HepG2 (cell line): Measurements from ENCODE around the gene CBY2. TPM values are rescaled to one million over a fixed set of nuclear protein-coding genes. Genes with fewer than 3 reads are reported as not detected.

ENCODE experiments used
- ATAC-seq: fragments of 200-7000 bp; cut with Tn5 transposase; 3 replicates; pipeline ENCODE4 v1.9.1; 2020; ENCODE audit warnings: mild to moderate bottlenecking, moderate library complexity
- BruUV-seq: library from RNA; stranded (reverse); fragments of 400-500 nt; replicated peaks from 2 replicates; lab custom pipeline; 2021; lab: Mats Ljungman, UMichigan
- CTCF ChIA-PET: fragments of 300-600 bp; formaldehyde crosslinking; extraction: SDS; loops from one replicate; lab custom pipeline; 2021; ENCODE audit warnings: low total read pairs, inconsistent platforms, low intra/inter-chr PET ratio; lab: Yijun Ruan, JAX
- POLR2A ChIA-PET: fragments of 350-600 bp; sonication (Branson Sonifier 250); formaldehyde crosslinking; loops from one replicate; lab custom pipeline; 2020; ENCODE audit warnings: antibody characterized with exemption, inconsistent platforms; lab: Yijun Ruan, JAX
- DNase-seq: peaks from one replicate; pipeline ENCODE4 v3.0.0-alpha.2; 2015; ENCODE audit warnings: low spot score
- FAIRE-seq: peaks from 3 replicates; lab custom pipeline; 2011; peaks lifted over from hg19 to GRCh38; lab: Jason Lieb, UNC
- H2AFZ ChIP-seq: one replicate; pipeline ENCODE4 v1.6.1; 2011; ENCODE audit warnings: low read length, inconsistent platforms
- H3K27ac ChIP-seq: fragments of 300-600 bp; 3 replicates; pipeline ENCODE4 v1.8.0; 2011; ENCODE audit warnings: mixed run types, mild to moderate bottlenecking, mixed read lengths, low read length, inconsistent platforms; ENCODE audit not compliant: insufficient read depth; ENCODE audit errors: extremely low read length
- H3K27me3 ChIP-seq, 2 experiments: fragments of 200-600 bp in 1 of 2; 2 replicates in 1 of 2; 3 replicates in 1 of 2; pipeline versions ENCODE4 v1.6.0 to v1.8.0; 2011; ENCODE audit warnings: low read length in 2 of 2, mild to moderate bottlenecking in 2 of 2, moderate library complexity in 2 of 2, inconsistent platforms in 1 of 2; ENCODE audit not compliant: insufficient read depth in 2 of 2, control insufficient read depth in 1 of 2
- H3K36me3 ChIP-seq, 2 experiments: fragments of 200-600 bp in 1 of 2; replicated peaks in 1 of 2; 2 replicates in 1 of 2; 3 replicates in 1 of 2; pipeline versions ENCODE4 v1.5.1 to v1.8.0; 2011; ENCODE audit warnings: low read length in 2 of 2, inconsistent platforms in 1 of 2; ENCODE audit not compliant: insufficient read depth in 2 of 2, control insufficient read depth in 1 of 2
- H3K4me1 ChIP-seq: 2 replicates; pipeline ENCODE4 v1.5.1; 2012; ENCODE audit warnings: low read length, inconsistent platforms; ENCODE audit not compliant: insufficient read depth
- H3K4me2 ChIP-seq: 2 replicates; pipeline ENCODE4 v1.6.0; 2011; ENCODE audit warnings: low read depth, low read length, inconsistent platforms
- H3K4me3 ChIP-seq, 3 experiments: fragments of 200-600 bp in 1 of 3; sonication (generic), shearing (Covaris generic) in 1 of 3; replicated peaks in 1 of 3; 2 replicates each; pipeline ENCODE4 v1.5.1; 2011 to 2016; ENCODE audit warnings: low read length in 3 of 3, inconsistent platforms in 2 of 3, low read depth in 2 of 3, mild to moderate bottlenecking in 2 of 3, control low read depth in 1 of 3, mixed read lengths in 1 of 3; ENCODE audit not compliant: insufficient read depth in 1 of 3
- H3K79me2 ChIP-seq: one replicate; pipeline ENCODE4 v1.6.1; 2011; ENCODE audit warnings: low read length, inconsistent platforms; ENCODE audit not compliant: insufficient read depth
- H3K9ac ChIP-seq: 2 replicates; pipeline ENCODE4 v1.6.0; 2011; ENCODE audit warnings: mild to moderate bottlenecking, low read depth, low read length, inconsistent platforms; ENCODE audit not compliant: insufficient read depth
- H3K9me3 ChIP-seq: 2 replicates; pipeline ENCODE4 v1.5.1; 2012; ENCODE audit warnings: mild to moderate bottlenecking, low read length
- H4K20me1 ChIP-seq: 2 replicates; pipeline ENCODE4 v1.6.0; 2011; ENCODE audit warnings: inconsistent platforms, mild to moderate bottlenecking, low read length, moderate library complexity; ENCODE audit not compliant: insufficient read depth
- DPF2 ChIP-seq: sonication (generic); formaldehyde crosslinking; IDR thresholded peaks from 2 replicates; pipeline ENCODE4 v1.4.0; 2020; ENCODE audit warnings: mild to moderate bottlenecking, low read depth, missing genetic modification reagents, borderline replicate concordance
- JUNB ChIP-seq: sonication (generic); formaldehyde crosslinking; IDR thresholded peaks from 2 replicates; pipeline ENCODE4 v1.8.0; 2022; ENCODE audit warnings: missing genetic modification reagents, mild to moderate bottlenecking, borderline replicate concordance
- KLF11 ChIP-seq: IDR thresholded peaks from 2 replicates; pipeline ENCODE4 v1.6.1; 2016; ENCODE audit warnings: missing compliant biosample characterization
- ONECUT2 ChIP-seq: sonication (generic); formaldehyde crosslinking; IDR thresholded peaks from 2 replicates; pipeline ENCODE4 v1.4.0; 2020; ENCODE audit warnings: missing genetic modification reagents
- RBFOX2 ChIP-seq: fragments of 200-400 bp; formaldehyde crosslinking; IDR thresholded peaks from 2 replicates; pipeline ENCODE4 v1.6.1; 2017; ENCODE audit warnings: low read depth, mild to moderate bottlenecking, low read length
- TCF7L2 ChIP-seq: IDR thresholded peaks from 2 replicates; pipeline ENCODE4 v1.6.1; 2011; ENCODE audit warnings: mild to moderate bottlenecking, low read depth, low read length, moderate library complexity
- ZNF138 ChIP-seq: sonication (generic); formaldehyde crosslinking; IDR thresholded peaks from 2 replicates; pipeline ENCODE4 v1.5.0; 2020; ENCODE audit warnings: mild to moderate bottlenecking, low read depth, missing genetic modification reagents
- ZNF160 ChIP-seq: sonication (generic); formaldehyde crosslinking; IDR thresholded peaks from 2 replicates; pipeline ENCODE4 v1.8.0; 2022; ENCODE audit warnings: mild to moderate bottlenecking, inconsistent platforms, missing genetic modification reagents
- ZNF30 ChIP-seq: sonication (generic); formaldehyde crosslinking; IDR thresholded peaks from 2 replicates; pipeline ENCODE4 v1.5.0; 2020; ENCODE audit warnings: mild to moderate bottlenecking, missing genetic modification reagents
- ZNF333 ChIP-seq: sonication (generic); formaldehyde crosslinking; IDR thresholded peaks from 2 replicates; pipeline ENCODE4 v1.4.0; 2020; ENCODE audit warnings: mild to moderate bottlenecking, missing genetic modification reagents, borderline replicate concordance
- ZNF382 ChIP-seq: sonication (generic); formaldehyde crosslinking; IDR thresholded peaks from 2 replicates; pipeline ENCODE4 v1.5.0; 2020; ENCODE audit warnings: missing genetic modification reagents, mild to moderate bottlenecking, borderline replicate concordance
- ZNF484 ChIP-seq: sonication (generic); formaldehyde crosslinking; IDR thresholded peaks from 2 replicates; pipeline ENCODE4 v1.5.1; 2020; ENCODE audit warnings: mild to moderate bottlenecking, low read depth, missing genetic modification reagents, borderline replicate concordance
- ZNF552 ChIP-seq: sonication (generic); formaldehyde crosslinking; IDR thresholded peaks from 2 replicates; pipeline ENCODE4 v1.9.0; 2022; ENCODE audit warnings: missing genetic modification reagents, mild to moderate bottlenecking, borderline replicate concordance
- ZNF678 ChIP-seq: sonication (generic); formaldehyde crosslinking; IDR thresholded peaks from 2 replicates; pipeline ENCODE4 v1.4.0; 2020; ENCODE audit warnings: mild to moderate bottlenecking, missing genetic modification reagents
- ZNF780A ChIP-seq: sonication (generic); formaldehyde crosslinking; IDR thresholded peaks from 2 replicates; pipeline ENCODE4 v1.8.0; 2022; ENCODE audit warnings: mild to moderate bottlenecking, missing genetic modification reagents, moderate library complexity
- WGBS: methylation state at CpG from one replicate; pipeline ENCODE4 v1.1.6; 2017; ENCODE audit warnings: low lambda C conversion rate; 5-methylcytosine and 5-hydroxymethylcytosine counted together
- in situ Hi-C: cut with HindIII; loops from 2 replicates; pipeline ENCODE4 v1.10.0; 2017; ENCODE audit warnings: low pct_unique_long_range_greater_than_20kb; ENCODE audit not compliant: extremely low pct_ligation_motif_present
- intact Hi-C: fragments of 100-400 bp; cut with micrococcal nuclease; formaldehyde crosslinking; loops from one replicate; pipeline ENCODE4 v1.10.0; 2022; ENCODE audit not compliant: unreplicated experiment
- polyA plus RNA-seq, 8 experiments: library from polyadenylated mRNA; depleted of rRNA in 3 of 8; stranded (reverse) in 7 of 8; unstranded in 1 of 8; fragments of >200 nt; fragmentation: Illumina TruSeq in 4 of 8; extraction: Trizol in 4 of 8; gene quantifications; 2 replicates each; pipeline versions ENCODE4 v1.2.1 to v1.2.3, GENCODE V29; 2011 to 2016; ENCODE audit warnings: low read depth in 4 of 8, missing spikeins in 1 of 8, mixed read lengths in 1 of 8; ENCODE audit not compliant: insufficient read depth in 1 of 8
- total RNA-seq, 5 experiments: library from RNA; depleted of rRNA; stranded (reverse); fragments of >200 nt; fragmentation: Illumina TruSeq; extraction: Trizol; gene quantifications; 2 replicates each; pipeline ENCODE4 v1.2.3, GENCODE V29; 2016; ENCODE audit warnings: low read depth in 1 of 5
- TF ChIP-seq, protein P1 (sequence below): IDR thresholded peaks from 2 replicates; pipeline ENCODE4 v1.6.1; 2016; ENCODE audit warnings: missing biosample characterization, missing genetic modification reagents, low read depth
- TF ChIP-seq, protein P2 (sequence below): sonication (generic); formaldehyde crosslinking; IDR thresholded peaks from 2 replicates; pipeline ENCODE4 v1.4.0; 2020; ENCODE audit warnings: missing genetic modification reagents
- TF ChIP-seq, protein P3 (sequence below), 2 experiments: fragments of 450-650 bp in 1 of 2; sonication (generic) in 1 of 2; formaldehyde crosslinking; IDR thresholded peaks; 2 replicates each; pipeline versions ENCODE4 v1.5.0 to v1.8.0; 2020 to 2022; ENCODE audit warnings: mild to moderate bottlenecking in 1 of 2, missing genetic modification reagents in 1 of 2
- TF ChIP-seq, protein P4 (sequence below): sonication (generic); formaldehyde crosslinking; conservative IDR thresholded peaks from 2 replicates; pipeline ENCODE4 v1.8.0; 2022; ENCODE audit warnings: low read depth, missing genetic modification reagents

CBY2 gene
- total and polyA plus RNA-seq, 2 of the 13 experiments (the other 11 are each of a cell fraction or from before 2014, with no cell fraction given), result not detected

DNA sequence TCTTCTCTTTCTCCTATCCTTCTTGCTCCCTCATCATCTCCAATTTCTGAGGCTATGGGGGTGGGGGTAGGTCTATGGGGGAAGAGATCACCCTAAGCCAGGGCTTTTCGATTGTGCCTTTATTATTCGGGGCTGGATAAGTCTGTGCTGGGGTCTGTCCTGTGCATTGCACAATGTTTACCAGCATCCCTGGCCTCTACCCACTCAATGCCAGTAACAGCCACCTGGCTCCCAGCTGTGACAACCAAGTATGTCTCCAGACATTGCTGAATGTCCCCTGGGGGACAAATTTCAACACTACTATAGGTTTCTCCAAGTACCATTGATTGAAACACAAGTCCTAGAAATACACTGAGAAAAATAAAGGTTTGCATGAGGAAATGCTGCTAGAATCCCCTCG is 13.2 kb downstream of the CBY2 start:
- Histone ChIP-seq H3K79me2 (no peaks in the 10 kb centered on the region), H3K9me3 (no peaks in the 10 kb centered on the region), H3K9ac (no peak overlapping the region), H3K4me1 (no peaks in the 10 kb centered on the region), H3K4me3 (no peak overlapping the region), H3K4me2 (no peak overlapping the region), H4K20me1 (no peaks in the 10 kb centered on the region), H3K27ac (no peak overlapping the region), H3K36me3 (no peaks in the 10 kb centered on the region), H3K27me3 (peaks cover 0 to 16% of the 10 kb centered on the region in 2 experiments; a peak in 3 of 5 replicates), H2AFZ (no peak overlapping the region)
- intact Hi-C loops (loop anchor here (5.0 kb wide), 1 partner anchor 203 kb away; no protein-coding TSS in a partner anchor), in situ Hi-C loops (no loop called here)
- FAIRE-seq (no peak), DNase-seq (no peak), ATAC-seq (no peak)
- 16% methylated on average over 3 of the region's 3 CpGs for WGBS
- ChIA-PET CTCF (no interaction called here), POLR2A (no interaction called here)
- BruUV-seq, result no TSS peak
- TF ChIP-seq RBFOX2, result no peak
- no peak for TF ChIP-seq ZNF678 (CRISPR knock-in tag)
- TF ChIP-seq ONECUT2 (CRISPR knock-in tag), result no peak
- no peak for TF ChIP-seq ZNF552 (CRISPR knock-in tag)
- no peak for TF ChIP-seq DPF2 (CRISPR knock-in tag)
- TF ChIP-seq ZNF382 (CRISPR knock-in tag), result no peak
- TF ChIP-seq, protein P1, sequence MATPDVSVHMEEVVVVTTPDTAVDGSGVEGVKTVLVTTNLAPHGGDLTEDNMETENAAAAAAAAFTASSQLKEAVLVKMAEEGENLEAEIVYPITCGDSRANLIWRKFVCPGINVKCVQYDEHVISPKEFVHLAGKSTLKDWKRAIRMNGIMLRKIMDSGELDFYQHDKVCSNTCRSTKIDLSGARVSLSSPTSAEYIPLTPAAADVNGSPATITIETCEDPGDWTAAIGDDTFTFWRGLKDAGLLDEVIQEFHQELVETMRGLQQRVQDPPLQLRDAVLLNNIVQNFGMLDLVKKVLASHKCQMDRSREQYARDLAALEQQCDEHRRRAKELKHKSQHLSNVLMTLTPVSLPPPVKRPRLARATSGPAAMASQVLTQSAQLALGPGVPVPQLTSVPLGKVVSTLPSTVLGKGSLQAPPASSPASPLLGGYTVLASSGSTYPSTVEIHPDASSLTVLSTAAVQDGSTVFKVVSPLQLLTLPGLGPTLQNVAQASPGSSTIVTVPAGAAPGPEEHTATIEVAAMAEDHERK (CRISPR knock-in tag), result no peak
- no peak for TF ChIP-seq TCF7L2
- TF ChIP-seq ZNF333 (CRISPR knock-in tag), result no peak
- no peak for TF ChIP-seq ZNF780A
- TF ChIP-seq, protein P2, sequence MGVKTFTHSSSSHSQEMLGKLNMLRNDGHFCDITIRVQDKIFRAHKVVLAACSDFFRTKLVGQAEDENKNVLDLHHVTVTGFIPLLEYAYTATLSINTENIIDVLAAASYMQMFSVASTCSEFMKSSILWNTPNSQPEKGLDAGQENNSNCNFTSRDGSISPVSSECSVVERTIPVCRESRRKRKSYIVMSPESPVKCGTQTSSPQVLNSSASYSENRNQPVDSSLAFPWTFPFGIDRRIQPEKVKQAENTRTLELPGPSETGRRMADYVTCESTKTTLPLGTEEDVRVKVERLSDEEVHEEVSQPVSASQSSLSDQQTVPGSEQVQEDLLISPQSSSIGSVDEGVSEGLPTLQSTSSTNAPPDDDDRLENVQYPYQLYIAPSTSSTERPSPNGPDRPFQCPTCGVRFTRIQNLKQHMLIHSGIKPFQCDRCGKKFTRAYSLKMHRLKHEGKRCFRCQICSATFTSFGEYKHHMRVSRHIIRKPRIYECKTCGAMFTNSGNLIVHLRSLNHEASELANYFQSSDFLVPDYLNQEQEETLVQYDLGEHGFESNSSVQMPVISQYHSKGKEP (CRISPR knock-in tag), result no peak
- TF ChIP-seq ZNF30 (CRISPR knock-in tag), result no peak
- TF ChIP-seq KLF11 (CRISPR knock-in tag), result no peak
- no peak for TF ChIP-seq JUNB (CRISPR knock-in tag)
- TF ChIP-seq ZNF484 (CRISPR knock-in tag), result no peak
- TF ChIP-seq, protein P3, sequence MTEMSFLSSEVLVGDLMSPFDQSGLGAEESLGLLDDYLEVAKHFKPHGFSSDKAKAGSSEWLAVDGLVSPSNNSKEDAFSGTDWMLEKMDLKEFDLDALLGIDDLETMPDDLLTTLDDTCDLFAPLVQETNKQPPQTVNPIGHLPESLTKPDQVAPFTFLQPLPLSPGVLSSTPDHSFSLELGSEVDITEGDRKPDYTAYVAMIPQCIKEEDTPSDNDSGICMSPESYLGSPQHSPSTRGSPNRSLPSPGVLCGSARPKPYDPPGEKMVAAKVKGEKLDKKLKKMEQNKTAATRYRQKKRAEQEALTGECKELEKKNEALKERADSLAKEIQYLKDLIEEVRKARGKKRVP (CRISPR knock-in tag; IDR thresholded peaks at IDR 0.05), result no peak
- TF ChIP-seq, protein P4, sequence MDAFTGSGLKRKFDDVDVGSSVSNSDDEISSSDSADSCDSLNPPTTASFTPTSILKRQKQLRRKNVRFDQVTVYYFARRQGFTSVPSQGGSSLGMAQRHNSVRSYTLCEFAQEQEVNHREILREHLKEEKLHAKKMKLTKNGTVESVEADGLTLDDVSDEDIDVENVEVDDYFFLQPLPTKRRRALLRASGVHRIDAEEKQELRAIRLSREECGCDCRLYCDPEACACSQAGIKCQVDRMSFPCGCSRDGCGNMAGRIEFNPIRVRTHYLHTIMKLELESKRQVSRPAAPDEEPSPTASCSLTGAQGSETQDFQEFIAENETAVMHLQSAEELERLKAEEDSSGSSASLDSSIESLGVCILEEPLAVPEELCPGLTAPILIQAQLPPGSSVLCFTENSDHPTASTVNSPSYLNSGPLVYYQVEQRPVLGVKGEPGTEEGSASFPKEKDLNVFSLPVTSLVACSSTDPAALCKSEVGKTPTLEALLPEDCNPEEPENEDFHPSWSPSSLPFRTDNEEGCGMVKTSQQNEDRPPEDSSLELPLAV (CRISPR knock-in tag), result no peak
- TF ChIP-seq ZNF160 (CRISPR knock-in tag), result no peak
- TF ChIP-seq ZNF138 (CRISPR knock-in tag), result no peak
